H54 (cell line): ENCODE measurements around the gene SRP68.
"Not testable (repeated sequence)": the region's sequence is repeated elsewhere in the genome, so short reads cannot be mapped to it uniquely, and the experiment has no call there.

Experiments used
- DNase-seq: peaks from one replicate; pipeline ENCODE4 v3.0.0; 2011; ENCODE audit warnings: low spot score, mixed read lengths; ENCODE audit not compliant: insufficient read length
- FAIRE-seq: peaks from 3 replicates; lab custom pipeline; 2011; peaks lifted over from hg19 to GRCh38; lab: Jason Lieb, UNC
- POLR2A ChIP-seq: IDR thresholded peaks from 2 replicates; pipeline ENCODE4 v1.6.1; 2011; ENCODE audit warnings: low read depth, mild to moderate bottlenecking, low read length

SRP68 gene

GRCh38 chr17:76051561-76051960 is 20.8 kb downstream of the SRP68 start:
- DNase-seq (no peak), FAIRE-seq (no peak)
- TF ChIP-seq POLR2A = no peak

GRCh38 chr17:76050538-76051467 is 21.5 kb downstream of the SRP68 start:
- no peak for FAIRE-seq
- DNase-seq = no peak
- TF ChIP-seq POLR2A = no peak

- no peak for TF ChIP-seq POLR2A
- FAIRE-seq (no peak), DNase-seq (no peak)
These were observed 22.3 kb downstream of the SRP68 start for GRCh38 chr17:76049836-76050537.

GRCh38 chr17:76049239-76049638 is 23.1 kb downstream of the SRP68 start:
- DNase-seq (no peak), FAIRE-seq (no peak)
- no peak for TF ChIP-seq POLR2A

- DNase-seq (no peak), FAIRE-seq (no peak)
- TF ChIP-seq POLR2A = no peak
These were observed 23.6 kb downstream of the SRP68 start for GRCh38 chr17:76048711-76049110.

- FAIRE-seq (no peak), DNase-seq (no peak)
- TF ChIP-seq POLR2A = no peak
These were observed 24.2 kb downstream of the SRP68 start for GRCh38 chr17:76048025-76048605.

- no peak for TF ChIP-seq POLR2A
- no peak for FAIRE-seq
- no peak for DNase-seq
These were observed 26.3 kb downstream of the SRP68 start for GRCh38 chr17:76046064-76046463.

GRCh38 chr17:76044475-76045007 is 27.8 kb downstream of the SRP68 start:
- not testable (repeated sequence) for FAIRE-seq, DNase-seq

- not testable (repeated sequence) for FAIRE-seq, DNase-seq
These were observed 29.4 kb downstream of the SRP68 start for GRCh38 chr17:76042868-76043267.

- TF ChIP-seq POLR2A = no peak
- no peak for FAIRE-seq
- no peak for DNase-seq
These were observed 31.9 kb downstream of the SRP68 start for GRCh38 chr17:76040376-76040775.

GRCh38 chr17:76039121-76039520 is 33.2 kb downstream of the SRP68 start:
- DNase-seq (no peak), FAIRE-seq (no peak)
- no peak for TF ChIP-seq POLR2A

- no peak for TF ChIP-seq POLR2A
- DNase-seq = no peak
- FAIRE-seq = no peak
These were observed 34.3 kb downstream of the SRP68 start for GRCh38 chr17:76038050-76038449.

GRCh38 chr17:76036497-76037261 is 35.6 kb downstream of the SRP68 start:
- no peak for TF ChIP-seq POLR2A

More at GRCh38 chr17:76036497-76037261, 35.6 kb downstream of the SRP68 start:
- DNase-seq (no peak), FAIRE-seq (no peak)
